ENCODE measurements around the gene PLSCR3.

The PLSCR3 gene

DNA sequence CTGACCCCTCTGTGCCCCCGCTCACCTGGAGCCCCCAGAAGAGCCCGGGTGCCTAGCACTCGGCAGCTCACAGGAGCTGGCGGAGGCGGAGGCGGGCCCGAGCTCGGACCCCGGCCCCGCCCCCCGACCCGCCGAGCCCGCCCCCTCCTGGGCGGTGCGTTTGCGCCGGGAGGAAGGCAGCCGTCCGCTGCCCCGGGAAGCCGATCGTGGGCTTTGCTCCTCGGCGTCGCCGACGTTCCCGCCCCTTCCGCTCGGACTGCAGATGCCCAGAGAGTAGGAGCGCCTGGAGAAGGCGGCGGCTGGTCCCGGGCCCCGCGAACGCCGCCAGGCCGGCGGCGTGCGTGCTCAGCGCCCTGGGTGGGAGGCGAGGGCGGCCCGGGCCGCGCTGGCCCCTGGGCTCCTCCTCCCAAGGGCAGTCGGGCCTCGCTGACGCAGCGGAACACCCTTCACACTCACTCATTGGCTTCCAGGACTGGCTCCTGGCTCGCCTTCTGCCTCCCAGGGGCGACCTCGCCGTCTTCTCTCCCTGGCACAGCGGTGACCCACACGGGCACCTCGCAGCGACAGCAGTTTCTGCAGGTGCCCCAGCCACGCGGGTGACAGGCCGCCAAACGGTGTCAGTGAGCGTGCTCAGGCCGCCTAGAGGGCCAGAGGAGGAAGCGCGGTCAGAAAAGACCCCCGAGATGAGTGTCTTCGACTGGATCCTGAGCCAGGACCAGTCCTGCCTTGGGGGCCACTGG, at the start of gene PLSCR3:
Gene PLSCR3 (minus strand): TSS at position 74 of the 740 bp plus-strand sequence. CDS start 415 bp downstream, outside the sequence.
- DNase-seq: peak; percentile 88

GRCh38 chr17:7443499-7444485, 49.5 kb upstream of the PLSCR3 start:
- peak; percentile 69 for DNase-seq

- DNase-seq: no peak
Measured at GRCh38 chr17:7442142-7442541, 47.8 kb upstream of the PLSCR3 start.

DNA sequence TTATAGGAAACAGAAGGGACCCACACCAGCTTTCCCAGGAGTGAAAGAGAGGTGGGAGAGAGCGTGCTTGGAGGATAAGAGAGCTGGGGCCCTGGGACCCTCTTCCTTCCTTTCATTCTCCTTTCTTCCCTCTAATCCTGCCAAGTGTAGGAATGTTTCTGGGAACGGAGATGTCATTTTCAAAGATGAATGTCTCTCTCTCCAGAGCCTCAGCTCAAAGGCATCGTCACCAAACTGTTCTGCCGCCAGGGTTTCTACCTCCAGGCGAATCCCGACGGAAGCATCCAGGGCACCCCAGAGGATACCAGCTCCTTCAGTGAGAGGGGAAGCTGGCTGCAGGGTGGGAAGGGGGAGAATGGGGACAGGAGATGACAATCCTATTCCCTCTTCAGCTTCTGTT, 46.9 kb upstream of the PLSCR3 start:
- DNase-seq: no peak

DNA sequence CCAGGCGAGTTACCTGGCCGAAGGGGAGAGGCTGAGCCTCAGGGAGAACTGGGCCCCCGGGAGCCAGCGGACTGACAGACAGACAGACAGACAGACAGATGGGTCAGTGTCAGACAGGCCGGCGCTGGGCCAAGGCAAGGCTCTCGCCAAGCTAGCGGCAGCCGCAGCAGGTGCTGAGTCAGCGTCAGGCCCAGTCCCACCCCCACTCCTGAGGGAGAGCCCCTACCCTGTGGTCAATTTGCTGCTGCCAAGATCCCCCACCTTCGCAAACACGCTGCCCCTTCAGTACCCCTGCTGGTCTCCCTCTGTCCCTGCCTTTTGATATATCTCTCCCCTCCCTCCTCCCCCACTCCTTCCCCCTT, 46.5 kb upstream of the PLSCR3 start:
- peak; percentile 21 for DNase-seq

DNA sequence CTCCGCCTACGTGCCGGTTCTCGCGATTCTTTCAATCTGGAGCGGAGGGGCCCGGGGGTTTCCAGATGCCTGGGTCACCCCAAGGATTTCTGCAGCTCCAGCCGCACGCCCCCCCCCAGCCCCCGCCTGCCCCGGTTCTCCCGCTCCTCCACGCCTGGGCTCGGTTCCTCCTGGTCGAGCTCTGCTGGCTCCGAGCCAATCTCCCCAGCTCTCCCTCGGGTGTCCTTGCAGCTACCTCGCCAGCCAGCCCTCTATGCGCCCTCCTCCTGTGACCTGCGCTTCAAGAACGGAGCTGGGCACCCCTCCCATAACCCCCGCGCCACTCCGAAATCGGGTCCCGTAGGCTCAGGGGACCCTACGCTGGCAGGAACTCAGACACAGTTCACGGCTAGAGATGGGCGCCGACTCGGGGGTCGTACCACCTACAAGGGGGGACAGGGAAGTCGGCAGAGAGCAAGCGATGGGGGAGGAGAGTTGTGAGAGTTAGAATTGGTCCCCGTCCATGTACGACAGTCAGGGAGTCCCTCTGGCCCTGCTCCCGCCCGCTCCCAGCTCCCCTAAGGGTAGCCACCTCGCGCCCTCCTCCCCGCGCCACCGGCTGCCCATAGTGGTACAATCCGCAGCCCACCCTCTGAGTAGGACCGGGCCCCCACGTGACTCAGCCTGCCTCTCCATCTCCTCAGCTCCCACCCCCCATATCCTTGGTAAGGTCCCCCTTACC, 45.9 kb upstream of the PLSCR3 start:
- DNase-seq: peak; percentile 34

DNA sequence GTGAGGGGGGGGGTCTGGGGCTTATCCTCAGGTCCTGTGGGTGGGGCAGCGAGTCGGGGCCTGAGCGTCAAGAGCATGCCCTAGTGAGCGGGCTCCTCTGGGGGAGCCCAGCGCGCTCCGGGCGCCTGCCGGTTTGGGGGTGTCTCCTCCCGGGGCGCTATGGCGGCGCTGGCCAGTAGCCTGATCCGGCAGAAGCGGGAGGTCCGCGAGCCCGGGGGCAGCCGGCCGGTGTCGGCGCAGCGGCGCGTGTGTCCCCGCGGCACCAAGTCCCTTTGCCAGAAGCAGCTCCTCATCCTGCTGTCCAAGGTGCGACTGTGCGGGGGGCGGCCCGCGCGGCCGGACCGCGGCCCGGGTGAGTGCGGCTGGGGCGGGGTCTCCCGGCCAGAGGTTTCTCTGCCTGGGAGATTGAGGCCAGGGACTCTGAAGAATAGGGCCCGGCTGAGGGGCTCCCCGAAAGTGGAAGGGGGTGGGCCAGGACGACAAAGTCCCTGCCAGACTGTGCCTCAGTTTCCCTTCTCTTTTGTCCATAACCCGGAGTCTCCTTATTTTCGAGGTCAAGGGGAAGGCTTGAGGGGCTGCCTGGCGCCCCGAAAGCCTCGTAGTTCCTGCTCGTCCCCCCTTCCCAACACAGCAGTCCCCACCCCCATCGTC, 45.3 kb upstream of the PLSCR3 start, which contains the start of gene FGF11:
Gene FGF11 (plus strand): TSS at position 51 of the 651 bp plus-strand sequence. CDS start 109 bp downstream, at position 160.
- DNase-seq: no peak

GRCh38 chr17:7438656-7439460, 44.5 kb upstream of the PLSCR3 start:
- no peak for DNase-seq

- no peak for DNase-seq
Measured at GRCh38 chr17:7437950-7438614, 43.8 kb upstream of the PLSCR3 start.

DNA sequence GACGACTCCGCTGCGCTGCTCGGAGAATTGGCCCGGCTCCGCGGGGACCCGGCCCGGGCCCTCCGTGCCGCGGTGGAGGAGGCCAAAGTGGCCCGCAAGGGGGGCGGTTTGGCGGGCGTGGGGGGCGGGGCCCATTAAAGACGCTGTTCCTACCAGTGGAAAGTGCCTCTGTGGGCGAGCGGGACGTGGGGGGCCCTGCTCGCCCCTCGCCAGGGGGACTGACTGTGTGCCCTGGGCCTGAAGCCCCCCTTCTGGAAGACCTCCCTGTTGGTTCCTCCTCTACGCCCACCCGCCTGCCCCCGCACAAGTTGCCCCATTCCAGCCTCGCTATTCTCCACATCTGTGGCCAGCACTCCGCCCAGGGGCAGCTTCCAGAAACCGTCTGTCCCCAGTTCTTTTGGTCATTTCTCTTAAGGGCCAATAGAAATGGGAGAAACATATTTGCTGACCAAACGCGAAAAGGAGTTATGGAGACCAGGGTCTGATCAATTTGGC, 43.1 kb upstream of the PLSCR3 start:
- DNase-seq: no peak

- DNase-seq: peak; percentile 81
Measured at GRCh38 chr17:7436556-7437368, 42.4 kb upstream of the PLSCR3 start.

- DNase-seq: no peak
Measured at GRCh38 chr17:7435676-7436555, 41.6 kb upstream of the PLSCR3 start.

DNA sequence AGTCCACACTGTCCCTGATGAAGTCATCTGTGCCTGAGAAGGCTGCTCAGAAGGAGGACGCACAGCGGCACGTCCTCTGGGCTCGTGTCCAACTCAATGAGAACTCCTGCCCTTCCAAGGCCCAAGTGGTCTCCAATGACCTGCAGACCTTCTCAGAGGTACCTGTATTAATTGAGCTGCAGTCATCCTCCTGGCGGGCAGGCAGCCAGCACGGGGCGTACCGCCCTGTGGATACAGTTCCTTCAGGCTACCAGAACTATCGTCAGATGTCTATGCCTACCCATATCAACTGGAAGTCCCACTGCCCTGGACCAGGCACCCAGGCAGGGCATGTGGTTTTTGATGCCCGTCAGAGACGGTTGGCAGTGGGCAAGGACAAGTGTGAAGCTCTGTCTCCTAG, 38.0 kb upstream of the PLSCR3 start:
- no peak for DNase-seq

DNA sequence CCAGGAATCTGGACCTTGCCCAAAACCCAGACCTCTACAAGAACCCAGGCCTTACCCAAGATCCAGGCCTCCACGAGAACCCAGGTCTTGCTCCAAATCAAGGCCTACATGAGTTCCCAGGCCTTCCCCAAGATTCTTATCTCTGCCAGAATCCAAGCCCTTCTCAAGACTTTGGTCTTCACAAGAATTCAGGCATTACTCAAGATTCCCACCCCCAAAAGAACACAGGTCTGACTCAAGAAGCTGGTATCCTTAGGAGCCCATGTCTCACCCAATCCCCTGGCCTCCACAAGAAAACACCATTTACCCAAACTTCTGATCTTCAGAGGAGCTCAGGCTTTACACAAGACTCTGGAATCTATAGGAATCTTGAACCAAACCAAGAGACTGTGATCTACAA, 36.9 kb upstream of the PLSCR3 start:
- DNase-seq: no peak

- no peak for DNase-seq
Measured at GRCh38 chr17:7429722-7430121, 35.4 kb upstream of the PLSCR3 start.

GRCh38 chr17:7428557-7428956, 34.2 kb upstream of the PLSCR3 start, which contains the start of gene SPEM3:
Gene SPEM3 (plus strand): TSS chr17:7428857. CDS start chr17:7428903, 46 bp downstream.
- DNase-seq: no peak

GRCh38 chr17:7427549-7427948, 33.2 kb upstream of the PLSCR3 start:
- DNase-seq: no peak

GRCh38 chr17:7426896-7427489, 32.7 kb upstream of the PLSCR3 start:
- no peak for DNase-seq
